Mammary epithelial cell (primary cell): ENCODE measurements around the gene MT4.

Source experiments
- CTCF ChIP-seq, 2 donors: IDR thresholded peaks in 1 of 2; conservative IDR thresholded peaks in 1 of 2; 2 replicates each; pipeline ENCODE4 v1.5.1; 2011 to 2012; ENCODE audit warnings: inconsistent platforms in 2 of 2, low read length in 2 of 2, mild to moderate bottlenecking in 2 of 2, control low read depth in 1 of 2, low read depth in 1 of 2; ENCODE audit not compliant: insufficient read depth in 1 of 2; ENCODE audit errors: extremely low read depth in 1 of 2
- EZH2 ChIP-seq: IDR thresholded peaks from 2 replicates; pipeline ENCODE4 v1.6.1; 2012; ENCODE audit warnings: low read length, inconsistent platforms, borderline replicate concordance

- TF ChIP-seq CTCF (conservative IDR thresholded peaks at IDR 0.05 in 1 of 2, IDR thresholded peaks at IDR 0.05 in 1 of 2; ENCODE audit: extremely low read depth in 1 of 2, insufficient read depth in 1 of 2, low read depth in 1 of 2, low read length in 2 of 2), result no peak
- no peak for TF ChIP-seq EZH2
Measured at GRCh38 chr16:56515665-56516064, 49.2 kb upstream of the MT4 start.
